OCI-LY7 (cell line): ENCODE data around the gene BIRC2. TPM values are rescaled to one million over a fixed set of nuclear protein-coding genes. Genes with fewer than 3 reads are reported as not detected.

Experiments used
- BruUV-seq: library from RNA; stranded (reverse); fragments of 400-500 nt; replicated peaks from 2 replicates; lab custom pipeline; 2021; lab: Mats Ljungman, UMichigan
- CTCF ChIA-PET: fragments of 300-600 bp; sonication (Branson Sonifier 250); formaldehyde crosslinking; loops from one replicate; lab custom pipeline; 2022; ENCODE audit warnings: antibody characterized with exemption; ENCODE audit not compliant: unreplicated experiment; lab: Charles Lee
- POLR2A ChIA-PET: fragments of 300-600 bp; sonication (Branson Sonifier 250); formaldehyde crosslinking; loops from one replicate; lab custom pipeline; 2022; ENCODE audit warnings: antibody characterized with exemption; lab: Charles Lee
- DNase-seq: peaks from one replicate; pipeline ENCODE4 v3.0.0-alpha.2; 2015; ENCODE audit warnings: low spot score
- H2AFZ ChIP-seq: fragments of 200-600 bp; sonication (generic), shearing (Covaris generic); 2 replicates; pipeline ENCODE4 v1.6.1; 2014; ENCODE audit warnings: mild to moderate bottlenecking, antibody characterized with exemption, low read length, moderate library complexity
- H3K27ac ChIP-seq: fragments of 200-600 bp; sonication (generic); 2 replicates; pipeline ENCODE4 v1.5.1; 2014; ENCODE audit warnings: mixed run types, low read depth, mild to moderate bottlenecking, moderate library complexity, low read length, inconsistent platforms; ENCODE audit not compliant: poor library complexity, severe bottlenecking
- H3K36me3 ChIP-seq: fragments of 200-600 bp; sonication (generic); 2 replicates; pipeline ENCODE4 v1.6.1; 2014; ENCODE audit warnings: mild to moderate bottlenecking, antibody characterized with exemption, low read length, moderate library complexity, mixed read lengths; ENCODE audit not compliant: insufficient read depth
- H3K4me1 ChIP-seq: fragments of 200-600 bp; sonication (generic); 2 replicates; pipeline ENCODE4 v1.5.1; 2014; ENCODE audit warnings: mild to moderate bottlenecking, low read length; ENCODE audit not compliant: insufficient read depth, poor library complexity, severe bottlenecking
- H3K4me2 ChIP-seq: fragments of 200-600 bp; sonication (generic); 2 replicates; pipeline ENCODE4 v1.6.1; 2014; ENCODE audit warnings: mild to moderate bottlenecking, low read length
- H3K4me3 ChIP-seq: fragments of 200-600 bp; sonication (generic); 2 replicates; pipeline ENCODE4 v1.5.1; 2014; ENCODE audit warnings: mild to moderate bottlenecking, low read depth, low read length; ENCODE audit not compliant: poor library complexity, severe bottlenecking
- H3K79me2 ChIP-seq: fragments of 200-600 bp; sonication (generic); 2 replicates; pipeline ENCODE4 v1.6.1; 2016; ENCODE audit warnings: low read depth, mild to moderate bottlenecking, low read length, moderate library complexity, mixed read lengths; ENCODE audit not compliant: insufficient read depth
- H3K9me2 ChIP-seq: fragments of 200-600 bp; sonication (generic); 2 replicates; pipeline ENCODE4 v1.6.1; 2016; ENCODE audit warnings: mild to moderate bottlenecking, low read length, mixed read lengths; ENCODE audit not compliant: insufficient read depth
- H3K9me3 ChIP-seq: fragments of 200-600 bp; sonication (generic); 2 replicates; pipeline ENCODE4 v1.6.1; 2014; ENCODE audit warnings: mild to moderate bottlenecking, mixed run types, low read length, mixed read lengths
- H4K20me1 ChIP-seq: fragments of 200-600 bp; sonication (generic); 2 replicates; pipeline ENCODE4 v1.6.1; 2014; ENCODE audit warnings: mild to moderate bottlenecking, antibody characterized with exemption, low read length, moderate library complexity, mixed read lengths; ENCODE audit not compliant: insufficient read depth
- CTCF ChIP-seq: fragments of 200-600 bp; sonication (generic); conservative IDR thresholded peaks from 2 replicates; pipeline ENCODE4 v1.5.1; 2014; ENCODE audit warnings: mild to moderate bottlenecking, antibody characterized with exemption, low read length, moderate library complexity, mixed read lengths
- EZH2phosphoT487 ChIP-seq: fragments of 200-600 bp; sonication (generic); IDR thresholded peaks from 2 replicates; pipeline ENCODE4 v1.6.1; 2018; ENCODE audit warnings: low read depth, borderline replicate concordance, mild to moderate bottlenecking, mixed run types, antibody characterized with exemption, low read length, moderate library complexity, mixed read lengths
- intact Hi-C: fragments of 100-400 bp; cut with micrococcal nuclease; formaldehyde crosslinking; loops from one replicate; pipeline ENCODE4 v1.10.0; 2022; ENCODE audit not compliant: unreplicated experiment
- total RNA-seq, 2 experiments: library from RNA; depleted of rRNA in 1 of 2; stranded (reverse); fragments of >200 nt in 1 of 2; shearing (Covaris generic) in 1 of 2; gene quantifications; 2 replicates each; pipeline ENCODE4 v1.2.3, GENCODE V29; 2014 to 2022

BIRC2 gene
- total RNA-seq, 2 experiments from 2014 or later = 36.1 to 38.0 TPM

- peak overlapping the region; percentile 91 for H3K4me3 ChIP-seq
- no peak for TF ChIP-seq EZH2phosphoT487
- TF ChIP-seq CTCF = no peak
- ChIA-PET CTCF (interaction anchor here (1.2 to 1.9 kb wide), 2 partner anchors 13 to 26 kb away, joined by 4 read pairs; no protein-coding TSS in a partner anchor), POLR2A (interaction anchor here (0.6 to 12.5 kb wide), 7 partner anchors 12 to 127 kb away, joined by 3 to 102 read pairs (median 6); no protein-coding TSS in a partner anchor)
- peaks cover 71% of the 10 kb centered on the region for H3K79me2 ChIP-seq
- H3K36me3 ChIP-seq = peaks cover 45% of the 10 kb centered on the region
- peak; percentile 35 for DNase-seq
- 0 out of 2 replicates have a peak, but pooled peaks cover 4% of the 10 kb centered on the region for H4K20me1 ChIP-seq
- no peaks in the 10 kb centered on the region for H3K9me2 ChIP-seq
- intact Hi-C loops = loop anchor here (1.0 kb wide), 1 partner anchor 31 kb away; no protein-coding TSS in a partner anchor
- no peak overlapping the region for H2AFZ ChIP-seq
- no TSS peak for BruUV-seq
- peaks cover 69% of the 10 kb centered on the region for H3K4me1 ChIP-seq
- H3K27ac ChIP-seq = peak overlapping the region; percentile 92
- H3K4me2 ChIP-seq = peak overlapping the region; percentile 79
- no peaks in the 10 kb centered on the region for H3K9me3 ChIP-seq
Observed at GRCh38 chr11:102319544-102319943, 27.5 kb upstream of the BIRC2 start.

GRCh38 chr11:102320188-102320587, 26.8 kb upstream of the BIRC2 start:
- Histone ChIP-seq H3K4me2 (peak overlapping the region; percentile 79), H3K9me3 (no peaks in the 10 kb centered on the region), H3K79me2 (peaks cover 77% of the 10 kb centered on the region), H3K4me3 (peak overlapping the region; percentile 91), H3K27ac (peak overlapping the region; percentile 92), H3K4me1 (peaks cover 69% of the 10 kb centered on the region), H4K20me1 (0 out of 2 replicates have a peak, but pooled peaks cover 4% of the 10 kb centered on the region), H3K9me2 (no peaks in the 10 kb centered on the region), H2AFZ (no peak overlapping the region), H3K36me3 (peaks cover 52% of the 10 kb centered on the region)
- no TSS peak for BruUV-seq
- CTCF ChIA-PET = interaction anchor here (1.2 to 1.9 kb wide), 2 partner anchors 14 to 26 kb away, joined by 4 read pairs; no protein-coding TSS in a partner anchor
- intact Hi-C loops = no loop called here
- POLR2A ChIA-PET = interaction anchor here (0.5 to 12.5 kb wide), 7 partner anchors 13 to 32 kb away, joined by 3 to 102 read pairs (median 4); partner anchors contain the start of gene BIRC2
- DNase-seq = peak; percentile 55
- TF ChIP-seq CTCF = no peak

- TF ChIP-seq CTCF (no peak), EZH2phosphoT487 (no peak)
- BruUV-seq = no TSS peak
- Histone ChIP-seq H3K9me2 (no peaks in the 10 kb centered on the region), H3K79me2 (peaks cover 82% of the 10 kb centered on the region), H3K27ac (peak overlapping the region; percentile 92), H3K4me3 (peak overlapping the region; percentile 91), H3K4me2 (peak overlapping the region; percentile 79), H3K36me3 (peaks cover 56% of the 10 kb centered on the region), H3K4me1 (peaks cover 66% of the 10 kb centered on the region), H2AFZ (no peak overlapping the region), H4K20me1 (0 out of 2 replicates have a peak, but pooled peaks cover 4% of the 10 kb centered on the region), H3K9me3 (no peaks in the 10 kb centered on the region)
- CTCF ChIA-PET = interaction anchor here (0.5 to 1.9 kb wide), 3 partner anchors 11 to 27 kb away, joined by 3 to 4 read pairs (median 4); no protein-coding TSS in a partner anchor
- POLR2A ChIA-PET = interaction anchor here (0.5 to 12.5 kb wide), 14 partner anchors 8 to 768 kb away, joined by 3 to 102 read pairs (median 4); partner anchors contain the start of gene BIRC2
- peak; percentile 59 for DNase-seq
- intact Hi-C loops = loop anchor here (1.0 kb wide), 1 partner anchor 27 kb away; the partner anchor contains the start of gene BIRC2
Observed at GRCh38 chr11:102320679-102321078, 26.3 kb upstream of the BIRC2 start.
